GM19043 (cell line): ENCODE results near the gene RHCE.
"Not testable (repeated sequence)": the region's sequence is repeated elsewhere in the genome, so short reads cannot be mapped to it uniquely, and the experiment has no call there.

ENCODE experiments used
- ATAC-seq: cut with Tn5 transposase; IDR thresholded peaks from one replicate; pipeline ENCODE4 v1.9.1; 2021; ENCODE audit warnings: low read depth; ENCODE audit not compliant: unreplicated experiment

RHCE gene

GRCh38 chr1:25402947-25403803 lies 17.4 kb downstream of the RHCE start:
- ATAC-seq = not testable (repeated sequence)

- ATAC-seq = not testable (repeated sequence)
These were observed 22.5 kb downstream of the RHCE start for GRCh38 chr1:25398079-25398478.

GRCh38 chr1:25397549-25397948 lies 23.1 kb downstream of the RHCE start:
- not testable (repeated sequence) for ATAC-seq

- ATAC-seq = no peak
These were observed 27.8 kb downstream of the RHCE start for GRCh38 chr1:25392841-25393240.

- not testable (repeated sequence) for ATAC-seq
These were observed 30.9 kb downstream of the RHCE start for GRCh38 chr1:25389721-25390120.

- ATAC-seq = not testable (repeated sequence)
These were observed 31.9 kb downstream of the RHCE start for GRCh38 chr1:25388691-25389090.

- not testable (repeated sequence) for ATAC-seq
These were observed 33.5 kb downstream of the RHCE start for GRCh38 chr1:25387096-25387495.

GRCh38 chr1:25383875-25384274 lies 36.8 kb downstream of the RHCE start:
- not testable (repeated sequence) for ATAC-seq

- not testable (repeated sequence) for ATAC-seq
These were observed 37.5 kb downstream of the RHCE start for GRCh38 chr1:25383090-25383489.

GRCh38 chr1:25382543-25382942 lies 38.1 kb downstream of the RHCE start:
- ATAC-seq = not testable (repeated sequence)

- ATAC-seq = not testable (repeated sequence)
These were observed 42.3 kb downstream of the RHCE start for GRCh38 chr1:25378367-25378766.

- ATAC-seq = not testable (repeated sequence)
These were observed 48.9 kb downstream of the RHCE start for GRCh38 chr1:25371757-25372156.

- not testable (repeated sequence) for ATAC-seq
These were observed 50.8 kb downstream of the RHCE start for GRCh38 chr1:25369691-25370271.

- ATAC-seq = no peak
These were observed 51.4 kb downstream of the RHCE start for GRCh38 chr1:25369241-25369640.

GRCh38 chr1:25362634-25363559 lies 57.7 kb downstream of the RHCE start:
- not testable (repeated sequence) for ATAC-seq

- no peak for ATAC-seq
These were observed 58.7 kb downstream of the RHCE start for GRCh38 chr1:25361901-25362300.

- ATAC-seq = no peak
These were observed 59.7 kb downstream of the RHCE start for GRCh38 chr1:25360596-25361581.

- no peak for ATAC-seq
These were observed 63.8 kb downstream of the RHCE start for GRCh38 chr1:25356848-25357247.

GRCh38 chr1:25356441-25356840 lies 64.2 kb downstream of the RHCE start:
- no peak for ATAC-seq
